Activated CD8-positive, alpha-beta memory T cell treated with anti-CD3 and anti-CD28 coated beads for 36 hours (primary cell): Measurements from ENCODE around the gene CDKN1C. TPM values are rescaled to one million over a fixed set of nuclear protein-coding genes. Genes with fewer than 3 reads are reported as not detected.

Experiments used
- CTCF ChIA-PET: fragments of 350-600 bp; sonication (Branson Sonifier 250); formaldehyde crosslinking; loops from one replicate; lab custom pipeline; 2021; ENCODE audit warnings: antibody characterized with exemption; lab: Charles Lee
- POLR2A ChIA-PET: fragments of 350-600 bp; sonication (Branson Sonifier 250); formaldehyde crosslinking; loops from one replicate; lab custom pipeline; 2021; ENCODE audit warnings: antibody characterized with exemption; lab: Charles Lee
- total RNA-seq, 2 experiments: library from RNA; stranded (reverse); gene quantifications; one replicate each; pipeline ENCODE4 v1.2.3, GENCODE V29; 2021

Gene CDKN1C
- total RNA-seq, 2 experiments from 2014 or later = 0.40 to 0.55 TPM

DNA sequence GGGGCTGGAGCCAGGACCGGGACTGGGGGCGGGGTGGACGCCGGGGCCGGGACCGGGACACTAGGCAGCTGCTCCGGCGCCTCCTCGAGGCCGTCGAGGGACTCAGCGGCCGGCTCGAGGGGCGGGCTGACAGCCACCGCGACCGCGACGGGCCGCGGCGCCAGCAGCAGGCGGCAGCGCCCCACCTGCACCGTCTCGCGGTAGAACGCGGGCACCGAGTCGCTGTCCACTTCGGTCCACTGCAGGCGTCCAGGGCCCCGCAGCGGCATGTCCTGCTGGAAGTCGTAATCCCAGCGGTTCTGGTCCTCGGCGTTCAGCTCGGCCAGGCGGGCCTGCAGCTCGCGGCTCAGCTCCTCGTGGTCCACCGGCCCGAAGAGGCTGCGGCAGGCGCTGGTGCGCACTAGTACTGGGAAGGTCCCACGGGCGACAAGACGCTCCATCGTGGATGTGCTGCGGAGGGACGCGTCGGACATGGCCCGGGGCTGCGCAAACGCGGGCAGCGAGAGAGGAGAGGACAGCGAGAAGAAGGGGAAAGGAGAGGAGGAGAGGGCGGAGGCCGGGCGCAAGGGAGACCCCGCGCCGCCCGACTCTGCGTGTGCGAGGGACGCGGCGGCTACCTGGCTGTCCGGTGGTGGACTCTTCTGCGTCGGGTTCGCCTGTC is 428 bp downstream of the CDKN1C start:
- POLR2A ChIA-PET = no interaction called here
- CTCF ChIA-PET = interaction anchor here (0.9 to 12.1 kb wide), 3 partner anchors 9 to 351 kb away, joined by 3 to 268 read pairs (median 4); no protein-coding TSS in a partner anchor

DNA sequence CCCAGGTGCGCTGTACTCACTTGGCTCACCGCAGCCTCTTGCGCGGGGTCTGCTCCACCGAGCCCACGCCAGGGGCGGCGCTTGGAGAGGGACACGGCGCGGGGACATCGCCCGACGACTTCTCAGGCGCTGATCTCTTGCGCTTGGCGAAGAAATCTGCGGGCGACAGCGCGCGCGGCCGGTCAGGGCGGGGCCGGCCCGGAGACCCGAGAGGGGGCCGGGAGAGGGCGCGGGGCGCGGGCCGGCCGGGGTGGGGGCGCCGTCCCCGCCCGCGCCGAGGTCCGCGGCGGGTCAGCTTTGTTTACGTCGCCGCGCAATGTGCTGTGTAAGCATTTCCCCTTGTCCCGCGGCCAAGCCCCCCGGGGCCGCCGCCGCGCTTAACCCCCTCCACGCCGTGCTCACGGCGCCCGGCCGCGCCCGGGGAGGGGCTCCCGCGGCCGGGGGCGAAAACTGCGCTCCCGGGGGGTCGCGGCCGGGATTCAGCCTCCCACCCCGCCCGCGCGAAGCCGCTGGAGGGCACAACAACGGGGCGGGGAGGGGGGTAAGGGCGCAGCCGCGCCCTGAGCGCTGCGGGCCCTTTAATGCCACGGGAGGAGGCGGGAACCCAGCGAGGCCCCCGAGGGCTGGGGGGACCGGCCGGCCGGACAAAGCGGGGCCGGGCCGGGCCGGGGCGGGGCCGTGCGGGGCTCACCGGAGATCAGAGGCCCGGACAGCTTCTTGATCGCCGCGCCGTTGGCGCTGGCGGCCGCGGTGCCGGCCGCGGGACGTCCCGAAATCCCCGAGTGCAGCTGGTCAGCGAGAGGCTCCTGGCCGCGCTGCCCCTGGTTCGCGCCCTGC is 1.4 kb downstream of the CDKN1C start:
- CTCF ChIA-PET = interaction anchor here (0.6 to 12.1 kb wide), 5 partner anchors 8 to 604 kb away, joined by 3 to 268 read pairs (median 4); no protein-coding TSS in a partner anchor
- POLR2A ChIA-PET = no interaction called here

DNA sequence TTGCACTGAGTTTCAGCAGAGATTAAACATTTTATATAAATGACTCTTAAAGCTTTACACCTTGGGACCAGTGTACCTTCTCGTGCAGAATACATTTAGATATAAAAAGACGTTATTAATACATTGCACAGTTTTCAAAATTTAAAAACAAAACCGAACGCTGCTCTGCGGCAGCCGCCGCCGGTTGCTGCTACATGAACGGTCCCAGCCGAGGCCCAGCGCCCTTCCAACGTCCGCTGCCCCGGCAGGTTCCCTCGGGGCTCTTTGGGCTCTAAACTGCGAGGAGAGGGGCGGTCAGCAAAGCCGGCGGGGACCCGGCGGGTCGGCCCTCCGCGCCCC is 2.0 kb downstream of the CDKN1C start:
- POLR2A ChIA-PET = no interaction called here
- CTCF ChIA-PET = interaction anchor here (0.6 to 1.6 kb wide), 2 partner anchors 350 to 603 kb away, joined by 3 to 6 read pairs; no protein-coding TSS in a partner anchor

DNA sequence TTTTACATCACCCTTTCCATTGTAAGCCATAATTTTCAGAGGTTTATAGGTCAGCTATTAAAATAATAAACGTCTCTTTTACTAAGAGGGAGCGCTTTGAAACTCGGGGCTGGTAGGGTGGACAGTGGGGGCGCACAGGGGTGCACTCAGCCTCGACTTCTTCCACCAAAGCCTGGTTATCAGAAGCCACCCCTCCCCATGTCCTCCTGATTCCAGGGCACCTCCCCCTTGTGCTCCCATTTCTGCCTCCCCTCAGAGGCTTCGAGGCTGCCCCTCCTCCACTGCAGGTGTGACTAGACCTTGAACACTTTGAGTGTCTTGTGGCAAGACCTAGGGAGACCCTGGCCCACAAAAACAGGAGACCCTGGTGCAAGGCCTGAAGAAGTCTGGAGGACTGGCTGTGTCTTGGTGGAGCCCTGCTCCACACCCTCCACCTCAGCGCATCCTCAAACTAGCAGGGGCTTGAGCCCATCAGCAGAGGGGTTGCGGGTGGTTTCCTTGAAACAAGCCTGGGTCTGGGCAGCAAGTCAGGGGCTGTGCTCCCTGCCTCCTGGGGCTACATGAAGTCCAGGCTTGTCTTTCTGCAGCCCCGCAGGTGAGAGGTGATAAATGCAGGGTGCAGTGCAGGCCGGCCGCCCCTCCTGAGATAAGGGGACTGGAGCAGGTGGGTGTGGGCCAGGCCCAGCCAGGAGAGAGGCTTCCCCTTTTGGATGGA is 3.0 kb downstream of the CDKN1C start:
- POLR2A ChIA-PET = no interaction called here
- CTCF ChIA-PET = interaction anchor here (1.4 to 1.6 kb wide), 2 partner anchors 349 to 463 kb away, joined by 3 to 6 read pairs; no protein-coding TSS in a partner anchor

DNA sequence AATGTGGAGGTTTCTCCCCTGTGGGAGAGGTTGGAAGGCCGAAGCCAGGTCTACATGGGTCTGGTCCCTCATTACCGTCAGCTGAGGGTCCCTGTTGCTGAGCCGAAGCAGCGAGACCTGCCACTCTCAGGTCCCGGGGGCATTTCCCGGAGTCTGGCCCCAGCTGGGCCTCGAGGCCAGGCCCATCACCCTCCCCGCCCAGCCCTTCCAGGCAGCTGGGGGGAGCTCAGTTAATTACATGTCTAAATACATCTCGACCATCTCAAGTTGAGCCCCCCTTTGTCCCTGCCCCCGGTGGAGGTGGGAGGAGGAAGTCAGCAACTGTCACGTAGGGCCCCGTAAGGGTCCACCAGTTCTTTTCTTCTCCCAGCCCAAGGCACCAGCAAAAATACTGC is 3.6 kb downstream of the CDKN1C start:
- POLR2A ChIA-PET = no interaction called here
- CTCF ChIA-PET = interaction anchor here (1.4 kb wide), 1 partner anchor 462 kb away, joined by 3 read pairs; no protein-coding TSS in a partner anchor

DNA sequence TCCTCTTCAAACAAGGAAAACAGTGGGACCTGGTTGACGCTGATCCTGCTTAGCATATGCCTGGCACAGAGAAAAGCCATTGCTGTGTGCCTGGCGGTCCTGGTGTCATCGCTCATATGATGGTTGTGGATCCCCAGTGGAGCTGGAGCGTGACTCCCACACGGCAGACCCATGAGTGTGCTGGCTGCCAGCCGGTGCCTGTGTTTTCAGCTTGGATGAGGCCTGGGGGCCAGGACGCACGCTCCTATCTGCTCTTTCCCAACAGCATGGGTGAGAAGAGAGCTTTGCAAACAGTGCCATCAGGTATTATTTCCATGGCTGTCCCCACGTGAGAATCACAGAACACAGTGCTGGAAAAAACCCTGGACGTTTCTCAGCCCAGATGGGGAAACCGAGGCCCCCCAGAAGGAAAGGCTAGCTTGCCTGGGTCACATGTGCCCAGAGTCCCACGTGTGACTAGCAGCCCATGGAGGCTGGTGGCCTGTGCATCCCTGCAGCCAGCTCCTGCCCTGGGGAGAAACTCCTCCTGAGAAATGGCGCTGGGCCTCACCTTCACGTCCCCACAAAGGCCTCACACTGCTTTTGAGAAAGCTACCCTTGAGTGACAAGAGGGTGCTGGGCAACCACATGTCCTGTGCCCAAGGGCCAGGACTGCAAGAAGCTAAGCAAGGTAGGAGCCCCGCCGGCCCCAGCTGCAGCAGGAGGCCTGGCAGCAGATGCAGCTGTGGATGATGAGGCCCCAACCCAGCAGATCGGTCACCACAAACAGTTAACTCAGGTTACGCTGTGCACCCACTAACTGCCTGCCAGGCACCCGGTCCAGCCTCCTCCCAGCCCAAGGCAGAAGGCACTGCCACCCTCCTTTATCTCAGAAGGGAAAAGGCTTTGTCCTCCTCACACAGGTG is 4.2 kb downstream of the CDKN1C start:
- POLR2A ChIA-PET = no interaction called here
- CTCF ChIA-PET = interaction anchor here (0.5 to 1.4 kb wide), 3 partner anchors 29 to 462 kb away, joined by 3 to 5 read pairs (median 4); no protein-coding TSS in a partner anchor

DNA sequence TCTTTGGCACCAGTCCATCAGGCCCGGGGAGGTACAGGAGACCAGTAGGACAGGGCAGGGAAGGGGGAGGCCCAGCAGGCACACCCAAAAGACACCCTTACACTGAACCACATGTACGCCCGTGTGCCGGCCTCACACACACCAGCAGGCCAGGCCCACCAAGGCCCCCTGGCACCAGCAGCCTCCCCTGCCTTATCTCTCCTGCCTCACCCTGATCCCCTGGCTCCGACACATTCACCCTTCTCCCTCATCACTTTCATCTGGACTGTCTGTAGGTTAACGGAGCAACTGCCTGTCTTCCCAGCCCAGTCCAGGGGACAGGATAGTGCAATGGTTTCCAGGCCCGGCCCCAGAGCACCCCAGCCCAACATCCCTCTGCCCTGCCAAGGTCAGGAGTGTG is 4.9 kb downstream of the CDKN1C start:
- POLR2A ChIA-PET = no interaction called here
- CTCF ChIA-PET = no interaction called here

DNA sequence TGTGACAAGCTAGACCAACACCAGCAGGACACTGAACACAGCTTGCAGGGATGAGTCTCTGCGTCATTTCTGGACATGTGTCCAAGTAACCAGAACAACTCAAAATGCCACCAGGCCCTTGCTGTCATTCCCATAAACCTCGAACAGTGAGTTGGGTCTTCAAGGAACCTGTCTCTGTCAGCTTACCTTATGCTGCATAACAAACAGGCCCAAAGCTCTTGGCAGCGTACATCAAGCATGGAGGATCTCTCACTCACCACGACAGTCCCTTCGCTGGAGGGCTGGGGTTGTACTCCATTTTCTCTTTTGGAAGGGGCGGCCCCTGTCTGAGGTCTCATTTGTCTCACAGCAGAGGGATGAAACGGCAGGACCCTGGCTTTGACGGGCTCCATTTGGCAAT is 6.8 kb downstream of the CDKN1C start:
- CTCF ChIA-PET = interaction anchor here (0.7 to 3.0 kb wide), 3 partner anchors 9 to 346 kb away, joined by 3 to 9 read pairs (median 6); no protein-coding TSS in a partner anchor
- POLR2A ChIA-PET = no interaction called here

DNA sequence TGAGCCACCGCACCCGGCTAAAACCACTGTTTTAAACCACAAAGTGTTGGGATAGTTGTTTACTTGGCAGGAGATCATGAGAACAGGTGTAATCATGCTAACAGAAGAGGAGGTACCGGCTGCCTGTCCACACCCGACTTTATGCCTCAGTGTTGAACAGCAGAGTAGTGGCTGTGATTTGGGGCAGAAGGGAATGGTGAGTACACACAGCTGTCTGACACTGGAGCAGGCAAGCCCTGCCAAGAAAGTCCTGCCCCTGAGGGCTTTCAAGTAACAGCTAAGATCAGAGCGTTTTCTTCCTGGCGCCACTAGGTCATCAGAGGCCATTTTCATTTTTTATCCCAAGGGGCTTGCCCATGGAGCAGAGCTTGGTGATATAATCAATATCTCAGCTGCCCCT is 8.1 kb downstream of the CDKN1C start:
- CTCF ChIA-PET = interaction anchor here (1.0 to 3.0 kb wide), 2 partner anchors 11 to 14 kb away, joined by 5 to 9 read pairs; no protein-coding TSS in a partner anchor
- POLR2A ChIA-PET = no interaction called here

DNA sequence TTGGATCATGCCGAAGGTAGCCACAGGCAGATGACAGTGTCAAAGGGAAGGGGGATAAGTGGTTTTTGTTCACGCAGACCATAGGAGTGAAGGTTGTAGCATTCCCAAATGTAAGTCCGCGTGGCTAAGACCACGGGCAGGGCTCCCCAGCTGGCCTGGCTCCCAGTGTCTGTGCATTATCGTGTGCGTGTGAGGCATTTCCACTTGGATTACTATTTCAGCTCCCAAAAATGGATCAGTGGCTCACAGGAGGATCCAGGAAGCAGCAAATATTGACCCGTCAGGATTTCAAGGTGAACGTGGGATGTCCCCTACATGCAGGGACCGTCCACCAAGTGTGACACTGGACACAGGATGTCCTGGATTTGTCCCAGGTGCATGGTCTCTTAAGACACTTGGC is 10.6 kb downstream of the CDKN1C start:
- ChIA-PET POLR2A (no interaction called here), CTCF (no interaction called here)

DNA sequence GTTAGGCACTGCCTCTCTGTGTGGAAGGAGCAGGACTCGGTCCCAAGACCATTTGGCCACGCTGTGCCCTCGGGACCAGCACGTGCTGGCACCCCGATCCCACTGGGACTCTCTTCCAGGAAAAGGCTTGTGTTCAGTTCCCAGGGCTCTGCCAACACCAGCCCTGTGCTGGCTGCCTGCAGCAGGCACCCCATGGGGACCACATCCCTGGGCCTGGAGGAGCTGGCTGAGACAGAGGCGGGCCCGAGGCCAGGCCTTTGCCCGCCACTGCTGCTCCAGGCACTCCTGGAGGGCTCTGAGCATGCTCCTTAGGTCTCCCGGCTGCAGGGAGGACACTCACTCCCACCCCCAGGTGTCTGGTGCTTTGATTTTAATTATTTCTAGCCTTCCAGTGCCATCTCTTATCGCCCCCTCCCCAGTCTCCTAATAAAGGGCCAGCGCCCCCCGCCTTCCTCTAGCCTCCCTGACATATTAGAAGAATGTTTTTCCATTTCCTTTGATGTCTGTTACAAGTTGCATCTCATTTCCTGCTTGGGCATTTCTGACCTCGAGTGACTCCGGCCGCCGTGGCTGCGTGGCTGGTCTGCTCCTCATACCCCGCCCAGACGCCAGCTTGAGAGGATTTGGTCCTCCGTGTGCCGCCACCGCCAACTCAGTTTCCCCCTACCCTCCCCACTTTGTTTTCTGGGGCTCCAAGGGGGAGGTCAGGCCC is 14.4 kb downstream of the CDKN1C start:
- CTCF ChIA-PET = no interaction called here
- POLR2A ChIA-PET = no interaction called here

DNA sequence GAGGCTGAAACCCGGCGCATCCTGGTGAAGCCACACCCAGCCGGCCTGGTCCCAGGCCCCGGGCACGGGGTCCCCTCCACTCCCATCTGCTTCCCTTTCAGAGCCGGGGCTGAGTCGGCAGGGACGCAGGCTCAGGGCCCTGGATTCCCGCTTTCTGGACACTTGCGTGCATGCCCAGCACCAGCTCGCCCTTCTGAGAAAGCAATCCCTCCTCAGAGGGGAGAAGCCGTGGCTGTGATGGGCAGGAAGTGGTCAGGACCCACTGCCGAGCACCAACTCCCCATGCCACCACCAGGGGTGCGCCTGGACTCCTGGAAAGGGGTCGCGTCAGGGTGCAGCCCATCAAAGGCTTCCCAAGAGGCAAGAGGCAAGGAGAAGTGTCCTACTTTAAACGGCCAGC is 15.1 kb downstream of the CDKN1C start:
- POLR2A ChIA-PET = no interaction called here
- CTCF ChIA-PET = no interaction called here

DNA sequence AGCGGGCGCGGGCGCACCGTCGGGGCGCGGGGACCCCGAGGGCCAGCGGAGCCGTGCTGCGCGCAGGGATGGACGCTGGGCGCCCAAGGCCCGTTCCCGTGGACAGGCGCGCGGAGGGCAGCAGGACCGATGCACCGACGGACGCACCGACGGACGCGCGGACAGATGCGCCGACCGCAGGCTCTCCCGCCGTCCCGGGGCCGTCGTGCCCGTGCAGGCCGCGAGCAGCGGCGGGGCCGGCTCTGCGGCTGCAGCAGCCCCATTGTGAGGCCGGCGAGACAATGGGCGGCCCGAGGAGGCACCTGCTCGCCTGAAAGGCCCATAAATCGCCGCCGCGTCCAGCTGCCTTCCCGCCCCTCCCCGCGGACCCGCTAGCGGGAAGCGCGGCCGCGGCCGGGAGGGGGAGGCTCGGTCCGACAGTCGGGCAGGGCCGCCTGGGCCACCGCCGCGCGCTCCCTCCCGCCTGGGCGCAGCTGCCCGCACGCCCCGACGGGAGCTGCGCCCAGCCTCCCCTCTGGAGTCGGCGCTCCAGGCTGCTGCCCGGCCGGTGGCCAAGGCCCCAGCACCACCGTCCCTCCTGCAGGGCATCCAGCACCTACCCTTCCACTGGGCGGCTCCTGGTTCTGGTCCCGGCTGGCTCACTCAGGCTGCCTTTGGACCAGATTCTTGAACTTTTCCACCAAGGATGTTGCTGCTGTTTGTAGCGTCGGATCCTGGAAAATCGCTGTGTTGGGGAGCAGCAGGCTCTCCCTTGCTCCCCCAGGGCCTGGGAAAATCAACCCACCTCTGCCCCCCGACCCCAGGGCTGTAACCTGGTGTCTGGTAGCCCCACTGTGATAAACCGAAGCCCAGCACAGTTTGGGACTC is 15.8 kb downstream of the CDKN1C start:
- CTCF ChIA-PET = no interaction called here

DNA sequence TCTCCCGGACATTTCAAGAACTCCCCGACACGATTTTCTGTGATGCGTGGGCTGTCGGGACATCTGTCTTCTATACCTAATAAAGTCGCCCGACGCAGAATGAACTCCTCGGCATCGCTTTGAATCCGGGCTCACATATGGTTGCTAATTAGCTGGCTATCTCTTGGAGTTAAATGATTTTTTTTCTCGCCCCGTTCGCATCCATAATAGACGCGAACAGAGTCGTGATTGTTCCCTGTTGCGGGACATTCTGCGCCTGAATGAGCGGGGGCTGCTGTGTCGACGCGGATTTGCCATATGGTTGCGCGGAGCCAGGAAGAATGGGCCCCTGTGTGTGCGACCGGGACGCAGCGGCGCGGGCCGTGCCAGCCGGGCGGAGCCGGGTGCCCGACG is 16.4 kb downstream of the CDKN1C start:
- POLR2A ChIA-PET = no interaction called here
- CTCF ChIA-PET = interaction anchor here (0.8 kb wide), 1 partner anchor 336 kb away, joined by 3 read pairs; no protein-coding TSS in a partner anchor

More for the DNA sequence above, 15.8 kb downstream of the CDKN1C start:
- POLR2A ChIA-PET = no interaction called here

DNA sequence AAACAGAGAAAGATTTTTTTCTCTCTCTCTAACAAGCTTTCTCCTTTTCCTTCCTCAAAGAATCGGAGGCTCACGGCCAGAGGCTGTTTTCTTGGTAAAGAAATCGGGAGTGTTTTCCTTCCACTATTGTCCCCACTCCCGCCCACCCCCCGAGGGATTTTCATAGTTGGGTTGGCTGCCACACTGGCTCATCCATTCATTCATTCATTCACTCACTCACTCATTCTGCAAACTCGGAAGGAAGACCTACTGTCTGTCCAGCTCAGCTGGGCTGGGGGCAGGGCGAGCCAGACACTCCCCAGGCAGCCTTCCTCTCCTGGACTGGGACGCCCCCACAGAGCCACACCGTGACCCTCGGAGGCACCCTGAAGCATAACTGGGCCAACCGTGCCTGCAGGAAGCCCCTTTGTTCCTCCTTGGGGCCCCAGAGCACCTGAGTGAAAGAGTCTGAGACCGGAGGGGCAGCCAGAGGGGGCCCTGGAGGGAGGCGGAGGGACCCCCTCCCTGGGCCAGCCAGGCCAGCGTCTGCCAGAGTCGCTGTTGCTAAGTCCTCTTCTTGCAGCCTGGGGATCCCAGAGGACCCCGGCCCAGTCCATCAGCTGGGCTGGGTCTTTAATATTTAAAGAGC is 17.0 kb downstream of the CDKN1C start:
- ChIA-PET CTCF (interaction anchor here (0.8 kb wide), 1 partner anchor 335 kb away, joined by 3 read pairs; no protein-coding TSS in a partner anchor), POLR2A (no interaction called here)

DNA sequence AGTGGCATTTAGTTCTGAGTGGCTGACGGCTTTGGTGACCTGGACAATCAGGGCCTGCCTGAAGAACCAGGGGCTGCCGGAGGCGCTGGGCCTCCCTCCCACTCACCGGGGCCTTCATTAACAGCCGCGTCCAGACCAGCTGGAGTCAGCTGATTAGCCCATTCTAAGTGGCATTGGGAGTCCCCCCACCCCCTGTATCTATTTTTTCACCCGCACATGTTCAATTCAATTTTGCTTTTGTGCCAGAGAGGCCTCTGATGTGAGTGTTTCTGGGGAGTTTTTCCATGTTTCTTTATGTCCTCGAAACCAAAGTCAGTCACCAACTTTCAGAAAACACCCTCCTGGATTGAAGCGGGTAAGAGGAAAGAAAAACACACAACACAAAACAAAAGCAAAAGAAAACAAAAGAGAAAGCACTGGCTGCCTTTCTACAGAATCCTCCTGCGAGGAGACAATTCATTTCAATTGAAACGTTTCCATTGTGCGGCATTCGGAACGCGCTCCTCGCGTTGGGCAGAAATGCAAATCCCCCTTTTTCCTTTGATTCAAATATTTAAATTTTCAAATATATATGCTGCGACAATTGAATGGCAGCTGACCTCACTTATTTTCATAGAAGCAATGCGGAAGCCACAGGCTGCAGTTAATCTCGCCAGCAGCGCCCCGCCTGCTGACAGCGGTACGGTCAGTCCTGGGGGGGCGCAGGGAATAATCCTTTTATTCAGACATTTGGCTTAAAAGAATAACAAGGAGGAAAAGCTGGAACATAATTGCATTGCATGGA is 17.7 kb downstream of the CDKN1C start:
- CTCF ChIA-PET = interaction anchor here (0.8 kb wide), 1 partner anchor 335 kb away, joined by 3 read pairs; no protein-coding TSS in a partner anchor
- POLR2A ChIA-PET = no interaction called here
